Measurements from ENCODE around the gene CCDC150. TPM values are rescaled to one million over a fixed set of nuclear protein-coding genes. Genes with fewer than 3 reads are reported as not detected.

The CCDC150 gene
- total RNA-seq, 1 donor from 2014 or later = 6.8 TPM

GRCh38 chr2:196748123-196748522 is 108.6 kb downstream of the CCDC150 start:
- no peak overlapping the region for H3K9ac ChIP-seq (ENCODE audit: low read depth in 1 of 3, low read length in 3 of 3)
- no peaks in the 10 kb centered on the region for H3K9me3 ChIP-seq (ENCODE audit: control insufficient read depth in 3 of 3, low read length in 3 of 3)
- H3K27me3 ChIP-seq (ENCODE audit: control insufficient read depth in 3 of 3, insufficient read depth in 3 of 3, low read length in 3 of 3) = no peaks in the 10 kb centered on the region
- H3K27ac ChIP-seq (ENCODE audit: low read depth, low read length) = no peak overlapping the region
- no peak overlapping the region for H3K4me3 ChIP-seq (ENCODE audit: low read length in 3 of 3)
- no peaks in the 10 kb centered on the region for H3K4me1 ChIP-seq (ENCODE audit: control insufficient read depth in 3 of 3, insufficient read depth in 3 of 3, low read length in 3 of 3)
- no peaks in the 10 kb centered on the region for H3K36me3 ChIP-seq (ENCODE audit: control insufficient read depth in 3 of 3, insufficient read depth in 3 of 3, low read length in 3 of 3)

- Histone ChIP-seq H3K27me3 (ENCODE audit: control insufficient read depth in 3 of 3, insufficient read depth in 3 of 3, low read length in 3 of 3) (no peaks in the 10 kb centered on the region), H3K36me3 (ENCODE audit: control insufficient read depth in 3 of 3, insufficient read depth in 3 of 3, low read length in 3 of 3) (no peaks in the 10 kb centered on the region), H3K4me3 (ENCODE audit: low read length in 3 of 3) (no peak overlapping the region), H3K27ac (ENCODE audit: low read depth, low read length) (no peak overlapping the region), H3K9me3 (ENCODE audit: control insufficient read depth in 3 of 3, low read length in 3 of 3) (no peaks in the 10 kb centered on the region), H3K9ac (ENCODE audit: low read depth in 1 of 3, low read length in 3 of 3) (no peak overlapping the region), H3K4me1 (ENCODE audit: control insufficient read depth in 3 of 3, insufficient read depth in 3 of 3, low read length in 3 of 3) (no peaks in the 10 kb centered on the region)
Measured at GRCh38 chr2:196750291-196750923, 110.9 kb downstream of the CCDC150 start.

DNA sequence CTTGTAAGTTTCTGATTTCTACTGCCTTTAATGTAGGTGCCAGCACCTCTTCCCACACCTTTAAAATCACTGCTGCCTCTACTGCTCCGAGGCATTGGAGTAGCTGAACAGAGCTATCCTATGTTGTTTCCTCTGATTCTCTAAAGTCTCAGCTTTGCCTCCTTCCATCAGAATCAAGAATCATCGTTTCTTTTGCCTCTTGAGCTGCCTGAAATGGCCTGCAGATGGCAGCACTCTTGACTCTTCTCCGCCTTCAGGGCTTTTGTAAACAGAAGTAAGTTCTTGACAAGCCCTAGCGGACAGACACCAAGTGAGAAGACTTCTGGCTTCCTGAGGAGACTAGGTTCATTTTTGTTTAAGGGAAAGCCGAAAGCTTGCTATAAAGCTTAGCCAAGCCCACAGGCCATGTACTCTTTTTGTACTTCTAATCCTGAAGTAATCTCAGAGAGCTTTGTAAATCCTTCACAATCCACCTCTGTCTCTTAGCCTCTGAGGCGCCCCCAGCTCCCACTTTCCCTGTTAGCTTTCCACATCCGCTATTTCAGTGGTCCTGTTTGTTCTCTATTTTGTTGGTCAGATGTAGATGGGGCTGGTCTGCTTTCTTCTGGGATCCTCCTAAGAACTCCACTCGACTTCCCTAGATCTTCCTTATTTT is 111.6 kb downstream of the CCDC150 start:
- H3K27me3 ChIP-seq (ENCODE audit: control insufficient read depth in 3 of 3, insufficient read depth in 3 of 3, low read length in 3 of 3) = no peaks in the 10 kb centered on the region
- no peak overlapping the region for H3K9ac ChIP-seq (ENCODE audit: low read depth in 1 of 3, low read length in 3 of 3)
- no peak overlapping the region for H3K27ac ChIP-seq (ENCODE audit: low read depth, low read length)
- no peaks in the 10 kb centered on the region for H3K9me3 ChIP-seq (ENCODE audit: control insufficient read depth in 3 of 3, low read length in 3 of 3)
- no peaks in the 10 kb centered on the region for H3K36me3 ChIP-seq (ENCODE audit: control insufficient read depth in 3 of 3, insufficient read depth in 3 of 3, low read length in 3 of 3)
- no peaks in the 10 kb centered on the region for H3K4me1 ChIP-seq (ENCODE audit: control insufficient read depth in 3 of 3, insufficient read depth in 3 of 3, low read length in 3 of 3)
- H3K4me3 ChIP-seq (ENCODE audit: low read length in 3 of 3) = no peak overlapping the region

DNA sequence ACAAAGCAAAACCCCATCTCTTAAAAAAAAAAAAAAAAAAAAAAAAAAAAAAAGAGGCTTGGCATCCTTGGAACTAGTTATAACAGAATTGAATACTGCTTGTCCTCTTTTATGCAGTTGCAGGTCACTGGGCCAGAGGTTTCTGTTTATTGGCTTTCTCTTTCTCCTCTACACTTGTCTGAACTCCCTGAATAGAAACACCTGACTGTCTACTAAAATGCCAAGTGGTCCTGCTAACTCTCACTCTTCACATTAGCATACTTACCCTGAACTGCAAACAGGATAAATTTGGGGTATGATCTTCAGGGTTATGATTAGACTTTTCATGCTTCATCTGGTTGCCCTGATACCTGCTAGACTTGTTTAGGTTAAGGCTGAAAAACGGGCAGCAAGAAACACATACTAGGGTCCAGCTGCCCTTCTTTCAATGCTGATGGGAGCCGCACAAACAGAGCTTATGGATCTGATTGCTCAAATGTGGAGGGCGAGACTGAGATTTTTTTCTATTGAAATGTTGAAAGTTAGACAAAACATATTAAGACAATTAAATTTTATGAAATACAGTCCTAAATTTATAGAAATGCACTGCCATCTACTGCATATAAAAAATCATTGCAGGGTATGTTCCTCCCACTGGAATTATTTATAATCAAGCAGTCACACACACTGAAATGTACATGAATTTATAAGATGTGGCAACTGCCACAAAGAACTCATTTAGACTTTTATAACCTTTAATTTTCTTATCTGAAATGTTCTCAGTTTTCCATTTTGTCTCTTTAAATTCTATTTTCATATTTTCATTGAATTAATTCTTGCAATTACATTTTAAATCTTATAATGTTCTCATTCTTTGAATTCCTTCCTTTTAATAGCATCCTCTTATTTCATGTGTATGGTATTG is 119.2 kb downstream of the CCDC150 start:
- no peaks in the 10 kb centered on the region for H3K27me3 ChIP-seq (ENCODE audit: control insufficient read depth in 3 of 3, insufficient read depth in 3 of 3, low read length in 3 of 3)
- no peak overlapping the region for H3K4me3 ChIP-seq (ENCODE audit: low read length in 3 of 3)
- H3K9ac ChIP-seq (ENCODE audit: low read depth in 1 of 3, low read length in 3 of 3) = no peak overlapping the region
- no peak overlapping the region for H3K27ac ChIP-seq (ENCODE audit: low read depth, low read length)
- H3K9me3 ChIP-seq (ENCODE audit: control insufficient read depth in 3 of 3, low read length in 3 of 3) = no peaks in the 10 kb centered on the region
- peaks cover 0 to 5% (median 4%) of the 10 kb centered on the region in 3 donors for H3K36me3 ChIP-seq (ENCODE audit: control insufficient read depth in 3 of 3, insufficient read depth in 3 of 3, low read length in 3 of 3)
- no peaks in the 10 kb centered on the region for H3K4me1 ChIP-seq (ENCODE audit: control insufficient read depth in 3 of 3, insufficient read depth in 3 of 3, low read length in 3 of 3)

- Histone ChIP-seq H3K4me3 (ENCODE audit: low read length in 3 of 3) (no peak overlapping the region), H3K27me3 (ENCODE audit: control insufficient read depth in 3 of 3, insufficient read depth in 3 of 3, low read length in 3 of 3) (no peaks in the 10 kb centered on the region), H3K27ac (ENCODE audit: low read depth, low read length) (no peak overlapping the region), H3K9me3 (ENCODE audit: control insufficient read depth in 3 of 3, low read length in 3 of 3) (no peaks in the 10 kb centered on the region), H3K9ac (ENCODE audit: low read depth in 1 of 3, low read length in 3 of 3) (no peak overlapping the region), H3K4me1 (ENCODE audit: control insufficient read depth in 3 of 3, insufficient read depth in 3 of 3, low read length in 3 of 3) (no peaks in the 10 kb centered on the region), H3K36me3 (ENCODE audit: control insufficient read depth in 3 of 3, insufficient read depth in 3 of 3, low read length in 3 of 3) (peaks cover 2 to 9% (median 8%) of the 10 kb centered on the region in 3 donors)
Measured at GRCh38 chr2:196759378-196759706, 119.8 kb downstream of the CCDC150 start.

GRCh38 chr2:196767101-196767500 is 127.6 kb downstream of the CCDC150 start:
- H3K27ac ChIP-seq (ENCODE audit: low read depth, low read length) = no peak overlapping the region
- H3K9ac ChIP-seq (ENCODE audit: low read depth in 1 of 3, low read length in 3 of 3) = no peak overlapping the region
- H3K4me3 ChIP-seq (ENCODE audit: low read length in 3 of 3) = no peak overlapping the region
- H3K9me3 ChIP-seq (ENCODE audit: control insufficient read depth in 3 of 3, low read length in 3 of 3) = no peaks in the 10 kb centered on the region
- H3K36me3 ChIP-seq (ENCODE audit: control insufficient read depth in 3 of 3, insufficient read depth in 3 of 3, low read length in 3 of 3) = peaks cover 15 to 43% (median 28%) of the 10 kb centered on the region in 3 donors
- H3K4me1 ChIP-seq (ENCODE audit: control insufficient read depth in 3 of 3, insufficient read depth in 3 of 3, low read length in 3 of 3) = no peaks in the 10 kb centered on the region
- no peaks in the 10 kb centered on the region for H3K27me3 ChIP-seq (ENCODE audit: control insufficient read depth in 3 of 3, insufficient read depth in 3 of 3, low read length in 3 of 3)

Small RNA genes lying within 50 kb of the gene (small RNA-seq; reads per million reads assigned to genes)
- gene RF00424 = not detected

Other genes with a start within 250 kb of the CCDC150 start
- 23.5 TPM for gene HECW2, start 46.2 kb upstream of the CCDC150 start, total RNA-seq
- 56.9 TPM for gene GTF3C3, start 160.0 kb downstream of the CCDC150 start, total RNA-seq
- gene C2orf66, start 169.6 kb downstream of the CCDC150 start, total RNA-seq = not detected

Measured in skeletal muscle tissue (tissue), 5 donors.